HepG2 (cell line): ENCODE measurements around the gene PCSK5. TPM values are rescaled to one million over a fixed set of nuclear protein-coding genes. Genes with fewer than 3 reads are reported as not detected.

Experiments used
- ATAC-seq: fragments of 200-7000 bp; cut with Tn5 transposase; 3 replicates; pipeline ENCODE4 v1.9.1; 2020; ENCODE audit warnings: mild to moderate bottlenecking, moderate library complexity
- BruUV-seq: library from RNA; stranded (reverse); fragments of 400-500 nt; replicated peaks from 2 replicates; lab custom pipeline; 2021; lab: Mats Ljungman, UMichigan
- CTCF ChIA-PET: fragments of 300-600 bp; formaldehyde crosslinking; extraction: SDS; loops from one replicate; lab custom pipeline; 2021; ENCODE audit warnings: low total read pairs, inconsistent platforms, low intra/inter-chr PET ratio; lab: Yijun Ruan, JAX
- POLR2A ChIA-PET: fragments of 350-600 bp; sonication (Branson Sonifier 250); formaldehyde crosslinking; loops from one replicate; lab custom pipeline; 2020; ENCODE audit warnings: antibody characterized with exemption, inconsistent platforms; lab: Yijun Ruan, JAX
- DNase-seq: peaks from one replicate; pipeline ENCODE4 v3.0.0-alpha.2; 2015; ENCODE audit warnings: low spot score
- FAIRE-seq: peaks from 3 replicates; lab custom pipeline; 2011; peaks lifted over from hg19 to GRCh38; lab: Jason Lieb, UNC
- H2AFZ ChIP-seq: one replicate; pipeline ENCODE4 v1.6.1; 2011; ENCODE audit warnings: low read length, inconsistent platforms
- H3K27ac ChIP-seq: fragments of 300-600 bp; 3 replicates; pipeline ENCODE4 v1.8.0; 2011; ENCODE audit warnings: mixed run types, mild to moderate bottlenecking, mixed read lengths, low read length, inconsistent platforms; ENCODE audit not compliant: insufficient read depth; ENCODE audit errors: extremely low read length
- H3K27me3 ChIP-seq, 2 experiments: fragments of 200-600 bp in 1 of 2; 2 replicates in 1 of 2; 3 replicates in 1 of 2; pipeline versions ENCODE4 v1.6.0 to v1.8.0; 2011; ENCODE audit warnings: low read length in 2 of 2, mild to moderate bottlenecking in 2 of 2, moderate library complexity in 2 of 2, inconsistent platforms in 1 of 2; ENCODE audit not compliant: insufficient read depth in 2 of 2, control insufficient read depth in 1 of 2
- H3K36me3 ChIP-seq, 2 experiments: fragments of 200-600 bp in 1 of 2; replicated peaks in 1 of 2; 2 replicates in 1 of 2; 3 replicates in 1 of 2; pipeline versions ENCODE4 v1.5.1 to v1.8.0; 2011; ENCODE audit warnings: low read length in 2 of 2, inconsistent platforms in 1 of 2; ENCODE audit not compliant: insufficient read depth in 2 of 2, control insufficient read depth in 1 of 2
- H3K4me1 ChIP-seq: 2 replicates; pipeline ENCODE4 v1.5.1; 2012; ENCODE audit warnings: low read length, inconsistent platforms; ENCODE audit not compliant: insufficient read depth
- H3K4me2 ChIP-seq: 2 replicates; pipeline ENCODE4 v1.6.0; 2011; ENCODE audit warnings: low read depth, low read length, inconsistent platforms
- H3K4me3 ChIP-seq, 3 experiments: fragments of 200-600 bp in 1 of 3; sonication (generic), shearing (Covaris generic) in 1 of 3; replicated peaks in 1 of 3; 2 replicates each; pipeline ENCODE4 v1.5.1; 2011 to 2016; ENCODE audit warnings: low read length in 3 of 3, inconsistent platforms in 2 of 3, low read depth in 2 of 3, mild to moderate bottlenecking in 2 of 3, control low read depth in 1 of 3, mixed read lengths in 1 of 3; ENCODE audit not compliant: insufficient read depth in 1 of 3
- H3K79me2 ChIP-seq: one replicate; pipeline ENCODE4 v1.6.1; 2011; ENCODE audit warnings: low read length, inconsistent platforms; ENCODE audit not compliant: insufficient read depth
- H3K9ac ChIP-seq: 2 replicates; pipeline ENCODE4 v1.6.0; 2011; ENCODE audit warnings: mild to moderate bottlenecking, low read depth, low read length, inconsistent platforms; ENCODE audit not compliant: insufficient read depth
- H3K9me3 ChIP-seq: 2 replicates; pipeline ENCODE4 v1.5.1; 2012; ENCODE audit warnings: mild to moderate bottlenecking, low read length
- H4K20me1 ChIP-seq: 2 replicates; pipeline ENCODE4 v1.6.0; 2011; ENCODE audit warnings: inconsistent platforms, mild to moderate bottlenecking, low read length, moderate library complexity; ENCODE audit not compliant: insufficient read depth
- PAF1 ChIP-seq: IDR thresholded peaks from 2 replicates; pipeline ENCODE4 v1.6.1; 2016; ENCODE audit warnings: missing genetic modification reagents, missing compliant biosample characterization
- PLSCR1 ChIP-seq: sonication (generic); formaldehyde crosslinking; IDR thresholded peaks from 2 replicates; pipeline ENCODE4 v1.5.0; 2020; ENCODE audit warnings: missing genetic modification reagents, mild to moderate bottlenecking, borderline replicate concordance
- PRMT3 ChIP-seq: sonication (generic); formaldehyde crosslinking; IDR thresholded peaks from 2 replicates; pipeline ENCODE4 v1.8.1; 2022; ENCODE audit warnings: low read depth, mild to moderate bottlenecking, moderate library complexity, missing genetic modification reagents, borderline replicate concordance
- SRSF1 ChIP-seq: fragments of 200-400 bp; formaldehyde crosslinking; optimal IDR thresholded peaks from 2 replicates; pipeline ENCODE3; 2017; ENCODE audit warnings: mild to moderate bottlenecking, low read depth, low read length, moderate library complexity
- ZBTB1 ChIP-seq: sonication (generic); formaldehyde crosslinking; IDR thresholded peaks from 2 replicates; pipeline ENCODE4 v1.4.0; 2020; ENCODE audit warnings: missing genetic modification reagents, borderline replicate concordance
- ZNF670 ChIP-seq: sonication (generic); formaldehyde crosslinking; IDR thresholded peaks from 2 replicates; pipeline ENCODE4 v1.8.0; 2022; ENCODE audit warnings: mild to moderate bottlenecking, missing genetic modification reagents, borderline replicate concordance
- ZNF678 ChIP-seq: sonication (generic); formaldehyde crosslinking; IDR thresholded peaks from 2 replicates; pipeline ENCODE4 v1.4.0; 2020; ENCODE audit warnings: mild to moderate bottlenecking, missing genetic modification reagents
- ZSCAN30 ChIP-seq: sonication (generic); formaldehyde crosslinking; IDR thresholded peaks from 2 replicates; pipeline ENCODE4 v1.5.0; 2020; ENCODE audit warnings: mild to moderate bottlenecking, missing genetic modification reagents
- WGBS: methylation state at CpG from one replicate; pipeline ENCODE4 v1.1.6; 2017; ENCODE audit warnings: low lambda C conversion rate; 5-methylcytosine and 5-hydroxymethylcytosine counted together
- in situ Hi-C: cut with HindIII; loops from 2 replicates; pipeline ENCODE4 v1.10.0; 2017; ENCODE audit warnings: low pct_unique_long_range_greater_than_20kb; ENCODE audit not compliant: extremely low pct_ligation_motif_present
- intact Hi-C: fragments of 100-400 bp; cut with micrococcal nuclease; formaldehyde crosslinking; loops from one replicate; pipeline ENCODE4 v1.10.0; 2022; ENCODE audit not compliant: unreplicated experiment
- polyA plus RNA-seq, 8 experiments: library from polyadenylated mRNA; depleted of rRNA in 3 of 8; stranded (reverse) in 7 of 8; unstranded in 1 of 8; fragments of >200 nt; fragmentation: Illumina TruSeq in 4 of 8; extraction: Trizol in 4 of 8; gene quantifications; 2 replicates each; pipeline versions ENCODE4 v1.2.1 to v1.2.3, GENCODE V29; 2011 to 2016; ENCODE audit warnings: low read depth in 4 of 8, missing spikeins in 1 of 8, mixed read lengths in 1 of 8; ENCODE audit not compliant: insufficient read depth in 1 of 8
- total RNA-seq, 5 experiments: library from RNA; depleted of rRNA; stranded (reverse); fragments of >200 nt; fragmentation: Illumina TruSeq; extraction: Trizol; gene quantifications; 2 replicates each; pipeline ENCODE4 v1.2.3, GENCODE V29; 2016; ENCODE audit warnings: low read depth in 1 of 5
- TF ChIP-seq, protein P1 (sequence below): sonication (generic); formaldehyde crosslinking; IDR thresholded peaks from 2 replicates; pipeline ENCODE4 v1.4.0; 2020; ENCODE audit warnings: missing genetic modification reagents, borderline replicate concordance

PCSK5 gene
- total and polyA plus RNA-seq, 2 of the 13 experiments (the other 11 are each of a cell fraction or from before 2014, with no cell fraction given) = 0.55 to 0.66 TPM

DNA sequence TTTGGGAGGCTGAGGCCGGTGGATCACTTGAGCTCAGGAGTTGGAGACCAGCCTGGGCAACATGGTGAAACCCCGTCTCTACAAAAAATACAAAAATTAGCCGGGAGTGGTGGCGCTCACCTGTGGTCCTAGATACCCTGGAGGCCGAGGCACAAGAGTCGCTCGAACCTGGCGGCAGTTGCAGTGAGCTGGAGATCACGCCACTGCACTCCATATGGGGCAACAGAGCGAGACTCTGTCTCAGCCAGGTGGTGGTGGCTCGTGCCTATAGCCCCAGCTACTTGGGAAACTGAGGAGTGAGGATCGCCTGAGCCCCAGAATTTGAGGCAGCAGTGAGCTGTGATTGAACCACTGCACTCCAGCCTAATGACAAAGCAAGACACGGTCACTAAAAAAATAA is 506.1 kb downstream of the PCSK5 start:
- ATAC-seq = no peak
- no peaks in the 10 kb centered on the region for H4K20me1 ChIP-seq
- H3K9me3 ChIP-seq = no peaks in the 10 kb centered on the region
- CTCF ChIA-PET = no interaction called here
- H3K4me2 ChIP-seq = no peak overlapping the region
- H3K9ac ChIP-seq = no peak overlapping the region
- DNase-seq = no peak
- H3K36me3 ChIP-seq = no peaks in the 10 kb centered on the region
- TF ChIP-seq, protein P1, sequence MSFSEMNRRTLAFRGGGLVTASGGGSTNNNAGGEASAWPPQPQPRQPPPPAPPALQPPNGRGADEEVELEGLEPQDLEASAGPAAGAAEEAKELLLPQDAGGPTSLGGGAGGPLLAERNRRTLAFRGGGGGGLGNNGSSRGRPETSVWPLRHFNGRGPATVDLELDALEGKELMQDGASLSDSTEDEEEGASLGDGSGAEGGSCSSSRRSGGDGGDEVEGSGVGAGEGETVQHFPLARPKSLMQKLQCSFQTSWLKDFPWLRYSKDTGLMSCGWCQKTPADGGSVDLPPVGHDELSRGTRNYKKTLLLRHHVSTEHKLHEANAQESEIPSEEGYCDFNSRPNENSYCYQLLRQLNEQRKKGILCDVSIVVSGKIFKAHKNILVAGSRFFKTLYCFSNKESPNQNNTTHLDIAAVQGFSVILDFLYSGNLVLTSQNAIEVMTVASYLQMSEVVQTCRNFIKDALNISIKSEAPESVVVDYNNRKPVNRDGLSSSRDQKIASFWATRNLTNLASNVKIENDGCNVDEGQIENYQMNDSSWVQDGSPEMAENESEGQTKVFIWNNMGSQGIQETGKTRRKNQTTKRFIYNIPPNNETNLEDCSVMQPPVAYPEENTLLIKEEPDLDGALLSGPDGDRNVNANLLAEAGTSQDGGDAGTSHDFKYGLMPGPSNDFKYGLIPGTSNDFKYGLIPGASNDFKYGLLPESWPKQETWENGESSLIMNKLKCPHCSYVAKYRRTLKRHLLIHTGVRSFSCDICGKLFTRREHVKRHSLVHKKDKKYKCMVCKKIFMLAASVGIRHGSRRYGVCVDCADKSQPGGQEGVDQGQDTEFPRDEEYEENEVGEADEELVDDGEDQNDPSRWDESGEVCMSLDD (CRISPR knock-in tag) = no peak
- no peak for TF ChIP-seq ZNF670
- TF ChIP-seq SRSF1 = no peak
- TF ChIP-seq PRMT3 (CRISPR knock-in tag) = no peak
- TF ChIP-seq PAF1 (CRISPR knock-in tag) = no peak
- TF ChIP-seq PLSCR1 (CRISPR knock-in tag) = no peak
- TF ChIP-seq ZNF678 (CRISPR knock-in tag) = no peak
- TF ChIP-seq ZBTB1 (CRISPR knock-in tag) = no peak
- TF ChIP-seq ZSCAN30 (CRISPR knock-in tag) = no peak
- no TSS peak for BruUV-seq
- H2AFZ ChIP-seq = no peak overlapping the region
- H3K27me3 ChIP-seq = no peaks in the 10 kb centered on the region
- POLR2A ChIA-PET = no interaction called here
- in situ Hi-C loops (no loop called here), intact Hi-C loops (no loop called here)
- H3K4me3 ChIP-seq = no peak overlapping the region
- peaks cover 14% of the 10 kb centered on the region for H3K79me2 ChIP-seq
- H3K27ac ChIP-seq = no peak overlapping the region
- peaks cover 40% of the 10 kb centered on the region for H3K4me1 ChIP-seq
- FAIRE-seq = no peak
- whole genome bisulfite sequencing = 97% methylated on average over 9 of the region's 13 CpGs
